ENCODE data around the gene SERPING1.

The SERPING1 gene

DNA sequence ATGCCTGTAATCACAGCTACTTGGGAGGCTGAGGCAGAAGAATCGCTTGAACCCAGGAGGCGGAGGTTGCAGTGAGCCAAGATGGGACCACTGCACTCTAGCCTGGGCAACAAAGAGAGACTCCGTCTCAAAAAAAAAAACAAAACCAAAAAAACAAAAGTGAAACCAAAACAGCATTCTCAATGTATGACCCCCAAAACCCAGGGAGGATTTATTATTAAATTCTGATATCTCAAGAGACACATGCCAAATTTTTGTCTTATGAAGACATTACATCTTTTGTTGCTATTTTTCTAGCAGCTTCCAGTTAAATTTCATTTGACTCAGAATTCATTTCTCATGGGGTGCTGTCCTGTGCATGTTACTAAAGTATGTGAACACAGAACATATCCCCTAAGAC is 55.2 kb downstream of the SERPING1 start:
- no peak for DNase-seq

DNA sequence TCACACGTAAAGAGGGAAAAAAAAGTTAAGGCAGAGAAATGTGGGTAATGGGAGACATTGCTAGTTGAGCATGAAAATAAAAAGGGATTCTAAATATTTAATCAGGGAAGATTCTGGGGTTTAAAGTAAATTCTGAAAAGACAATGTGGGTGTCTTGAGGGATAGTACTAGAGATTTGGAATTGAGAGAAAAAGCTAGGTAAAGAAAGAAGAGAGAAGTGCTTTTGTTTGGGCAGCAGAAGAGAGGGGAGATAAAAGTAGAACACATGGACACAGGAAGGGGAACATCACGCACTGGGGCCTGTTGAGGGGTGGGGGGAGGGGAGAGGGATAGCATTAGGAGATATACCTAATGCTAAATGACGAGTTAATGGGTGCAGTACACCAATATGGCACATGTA is 55.7 kb downstream of the SERPING1 start:
- DNase-seq, result no peak

DNA sequence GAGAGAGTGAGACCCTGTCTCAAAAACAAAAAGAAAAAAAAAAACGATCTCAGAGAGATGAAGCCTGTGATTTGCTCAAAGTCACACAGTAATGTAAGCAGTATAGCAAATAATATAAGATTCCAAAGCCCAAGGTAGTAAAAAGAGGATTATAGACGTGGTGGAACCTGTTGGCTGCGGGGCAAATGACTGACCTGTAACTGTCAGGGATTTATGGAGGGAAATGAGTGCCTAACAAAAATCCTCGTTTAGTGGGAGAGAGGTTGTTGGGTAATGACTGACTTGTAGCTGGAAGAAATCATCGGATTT is 59.4 kb downstream of the SERPING1 start:
- DNase-seq, result no peak

DNA sequence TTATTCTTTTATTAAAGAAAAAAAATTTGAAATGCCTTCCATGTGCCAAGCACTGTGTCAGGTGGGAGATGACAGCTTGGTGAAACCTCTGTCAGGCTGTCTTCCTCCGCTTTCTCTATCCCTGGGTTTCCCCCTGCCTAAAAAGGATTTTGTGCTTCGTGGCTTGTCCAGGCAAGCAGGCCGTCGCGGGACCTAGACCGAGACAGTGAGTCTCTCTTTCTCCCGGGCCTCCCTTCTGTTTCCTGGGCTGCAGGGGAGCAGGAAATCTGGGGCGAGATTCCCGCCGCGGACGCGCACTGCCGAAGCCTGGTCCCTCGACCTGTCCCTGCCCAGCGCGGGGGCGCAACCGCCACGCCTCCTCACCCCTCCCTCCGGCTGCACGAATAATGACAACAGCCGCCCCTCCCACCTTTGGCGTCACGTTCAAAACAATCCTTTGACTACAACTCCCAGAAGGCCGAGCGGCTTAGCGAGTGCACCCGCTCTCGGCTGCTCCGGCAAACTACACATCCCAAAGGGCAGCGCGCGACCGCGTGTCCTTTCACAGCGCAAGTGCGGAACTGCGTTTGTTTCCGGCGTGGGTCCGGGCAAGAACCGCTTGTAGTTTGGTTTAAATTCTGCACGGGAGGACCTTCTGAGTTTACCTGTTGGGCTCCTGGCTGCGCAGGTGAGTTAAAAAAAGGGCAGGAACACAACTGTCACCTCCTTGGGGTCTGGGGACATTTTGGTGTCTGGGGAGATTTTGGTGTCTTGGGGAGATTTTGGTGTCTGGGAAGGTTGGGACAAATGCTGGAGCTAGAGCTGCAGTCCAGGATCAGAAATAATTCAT is 59.9 kb downstream of the SERPING1 start, which contains the start of gene CLP1:
TSS of gene CLP1 (plus strand) at position 569 of the 829 bp plus-strand sequence. CDS start 1,715 bp downstream, outside the sequence.
- DNase-seq, result peak; percentile 94 to 99 (median 99)

DNA sequence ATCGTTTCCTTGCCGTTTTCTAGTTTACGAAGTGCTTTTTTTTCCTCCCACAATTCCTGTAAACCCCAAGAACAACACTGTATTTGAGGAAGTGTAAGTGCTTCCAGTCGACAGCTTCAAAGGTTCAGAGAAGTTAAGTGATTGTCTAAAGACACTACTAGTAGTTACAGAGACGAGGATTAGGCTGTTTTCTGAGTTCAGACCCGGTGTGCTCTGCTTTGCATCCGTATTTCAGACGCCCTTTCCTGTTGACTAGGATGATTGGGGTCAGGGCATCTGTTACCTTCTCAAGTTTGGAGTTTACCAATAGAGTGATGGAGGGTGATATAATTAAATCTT is 60.5 kb downstream of the SERPING1 start:
- no peak for DNase-seq

DNA sequence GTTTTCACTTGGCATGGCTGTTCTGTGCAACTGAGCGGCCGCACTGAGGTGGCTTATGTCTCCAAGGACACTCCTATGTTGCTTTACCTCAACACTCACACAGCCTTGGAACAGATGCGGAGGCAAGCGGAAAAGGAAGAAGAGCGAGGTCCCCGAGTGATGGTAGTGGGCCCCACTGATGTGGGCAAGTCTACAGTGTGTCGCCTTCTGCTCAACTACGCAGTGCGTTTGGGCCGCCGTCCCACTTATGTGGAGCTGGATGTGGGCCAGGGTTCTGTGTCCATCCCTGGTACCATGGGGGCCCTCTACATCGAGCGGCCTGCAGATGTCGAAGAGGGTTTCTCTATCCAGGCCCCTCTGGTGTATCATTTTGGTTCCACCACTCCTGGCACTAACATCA is 62.2 kb downstream of the SERPING1 start:
- no peak for DNase-seq

DNA sequence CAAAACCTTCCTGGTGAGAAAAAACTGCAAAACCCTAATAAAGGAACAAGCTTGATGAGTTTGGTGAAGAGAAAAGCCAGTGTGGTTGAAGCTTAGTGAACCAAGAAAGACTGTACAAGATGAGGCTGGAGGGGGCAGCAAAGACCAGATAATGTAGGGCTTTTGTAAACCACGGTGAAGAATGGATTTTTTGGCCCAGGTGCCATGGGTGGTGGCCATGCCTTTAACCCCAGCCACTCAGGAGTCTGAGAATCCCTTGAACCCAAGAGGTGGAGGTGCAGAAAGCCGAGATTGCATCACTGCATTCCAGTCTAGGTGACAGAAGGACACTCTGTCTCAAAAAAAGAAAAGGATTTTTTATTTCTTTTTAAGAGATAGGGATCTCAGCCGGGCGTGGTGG is 65.4 kb downstream of the SERPING1 start:
- DNase-seq, result no peak

DNA sequence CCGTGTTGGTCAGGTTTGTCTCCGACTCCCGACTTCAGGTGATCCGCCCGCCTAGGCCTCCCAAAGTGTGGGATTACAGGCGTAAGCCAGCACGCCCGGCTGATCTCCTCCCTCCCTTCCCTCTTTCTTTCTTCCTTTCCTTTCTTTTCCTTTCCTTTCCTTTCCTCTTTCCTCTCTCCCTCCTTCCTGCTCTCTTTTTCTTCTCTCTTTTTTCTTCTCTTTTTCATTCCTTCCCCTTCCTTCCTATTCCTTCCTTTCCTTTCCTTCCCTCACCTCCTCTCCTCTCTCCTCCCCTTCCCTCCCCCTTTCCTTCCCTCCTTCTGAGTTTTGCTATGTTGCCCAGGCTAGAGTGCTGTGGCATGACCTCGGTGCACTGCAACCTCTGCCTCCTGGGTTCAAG is 66.5 kb downstream of the SERPING1 start:
- DNase-seq, result no peak
